Measurements from ENCODE around the gene ATP2B2.

DNA sequence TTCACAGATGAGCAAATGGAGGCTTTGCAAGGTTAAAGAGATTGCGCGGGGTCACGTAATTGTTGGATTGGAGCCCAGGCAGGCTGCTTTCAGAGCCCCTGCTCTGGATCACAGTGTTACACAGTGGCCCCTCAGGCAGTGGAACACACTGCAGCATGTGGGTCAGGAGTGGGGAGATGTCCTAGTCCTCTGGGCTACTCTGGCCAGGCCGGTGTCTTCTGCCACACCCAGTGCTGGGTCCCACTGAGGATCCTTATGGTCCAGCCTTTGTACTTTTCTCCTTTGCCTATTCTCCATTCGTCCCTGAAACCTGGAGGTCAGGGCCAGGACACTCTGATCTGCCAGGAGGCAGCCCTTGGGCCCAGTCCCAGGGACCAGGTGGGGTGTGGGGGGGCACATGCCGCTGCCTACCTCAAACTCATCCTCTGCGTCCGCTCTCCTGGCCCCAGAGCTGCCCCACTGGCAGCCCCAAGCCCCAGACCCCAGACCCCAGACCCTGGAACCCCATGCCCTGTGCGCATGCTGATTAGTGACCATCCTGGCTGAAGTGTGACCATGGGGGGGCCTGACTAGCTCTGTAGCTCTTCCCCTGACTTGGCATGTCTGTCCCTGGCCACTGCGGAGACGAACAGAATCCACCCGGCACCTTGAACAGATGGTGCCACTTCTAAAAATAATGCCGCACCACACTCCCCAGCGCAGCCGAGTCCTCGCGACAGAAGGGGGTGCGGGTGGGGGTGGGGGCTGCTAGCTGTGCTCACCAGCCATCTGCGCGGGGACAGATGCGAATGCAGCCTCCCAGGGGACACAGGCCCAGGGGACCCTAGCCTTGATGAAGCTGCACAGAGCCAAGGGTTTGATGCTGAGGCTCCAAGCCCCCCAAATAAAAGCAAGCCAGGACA, 41.6 kb downstream of the ATP2B2 start:
- TF ChIP-seq, protein P1, sequence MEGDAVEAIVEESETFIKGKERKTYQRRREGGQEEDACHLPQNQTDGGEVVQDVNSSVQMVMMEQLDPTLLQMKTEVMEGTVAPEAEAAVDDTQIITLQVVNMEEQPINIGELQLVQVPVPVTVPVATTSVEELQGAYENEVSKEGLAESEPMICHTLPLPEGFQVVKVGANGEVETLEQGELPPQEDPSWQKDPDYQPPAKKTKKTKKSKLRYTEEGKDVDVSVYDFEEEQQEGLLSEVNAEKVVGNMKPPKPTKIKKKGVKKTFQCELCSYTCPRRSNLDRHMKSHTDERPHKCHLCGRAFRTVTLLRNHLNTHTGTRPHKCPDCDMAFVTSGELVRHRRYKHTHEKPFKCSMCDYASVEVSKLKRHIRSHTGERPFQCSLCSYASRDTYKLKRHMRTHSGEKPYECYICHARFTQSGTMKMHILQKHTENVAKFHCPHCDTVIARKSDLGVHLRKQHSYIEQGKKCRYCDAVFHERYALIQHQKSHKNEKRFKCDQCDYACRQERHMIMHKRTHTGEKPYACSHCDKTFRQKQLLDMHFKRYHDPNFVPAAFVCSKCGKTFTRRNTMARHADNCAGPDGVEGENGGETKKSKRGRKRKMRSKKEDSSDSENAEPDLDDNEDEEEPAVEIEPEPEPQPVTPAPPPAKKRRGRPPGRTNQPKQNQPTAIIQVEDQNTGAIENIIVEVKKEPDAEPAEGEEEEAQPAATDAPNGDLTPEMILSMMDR (conservative IDR thresholded peaks at IDR 0.05; ENCODE audit: low read depth in 2 of 2) = no peak
- no peak for TF ChIP-seq EZH2 (IDR thresholded peaks at IDR 0.05; ENCODE audit: low read depth, unreplicated experiment)
- no peak for TF ChIP-seq EZH2phosphoT487 (IDR thresholded peaks at IDR 0.05; ENCODE audit: unreplicated experiment)
- no peak for TF ChIP-seq POLR2AphosphoS5 (IDR thresholded peaks at IDR 0.05; ENCODE audit: low read depth)
- TF ChIP-seq, protein P2, sequence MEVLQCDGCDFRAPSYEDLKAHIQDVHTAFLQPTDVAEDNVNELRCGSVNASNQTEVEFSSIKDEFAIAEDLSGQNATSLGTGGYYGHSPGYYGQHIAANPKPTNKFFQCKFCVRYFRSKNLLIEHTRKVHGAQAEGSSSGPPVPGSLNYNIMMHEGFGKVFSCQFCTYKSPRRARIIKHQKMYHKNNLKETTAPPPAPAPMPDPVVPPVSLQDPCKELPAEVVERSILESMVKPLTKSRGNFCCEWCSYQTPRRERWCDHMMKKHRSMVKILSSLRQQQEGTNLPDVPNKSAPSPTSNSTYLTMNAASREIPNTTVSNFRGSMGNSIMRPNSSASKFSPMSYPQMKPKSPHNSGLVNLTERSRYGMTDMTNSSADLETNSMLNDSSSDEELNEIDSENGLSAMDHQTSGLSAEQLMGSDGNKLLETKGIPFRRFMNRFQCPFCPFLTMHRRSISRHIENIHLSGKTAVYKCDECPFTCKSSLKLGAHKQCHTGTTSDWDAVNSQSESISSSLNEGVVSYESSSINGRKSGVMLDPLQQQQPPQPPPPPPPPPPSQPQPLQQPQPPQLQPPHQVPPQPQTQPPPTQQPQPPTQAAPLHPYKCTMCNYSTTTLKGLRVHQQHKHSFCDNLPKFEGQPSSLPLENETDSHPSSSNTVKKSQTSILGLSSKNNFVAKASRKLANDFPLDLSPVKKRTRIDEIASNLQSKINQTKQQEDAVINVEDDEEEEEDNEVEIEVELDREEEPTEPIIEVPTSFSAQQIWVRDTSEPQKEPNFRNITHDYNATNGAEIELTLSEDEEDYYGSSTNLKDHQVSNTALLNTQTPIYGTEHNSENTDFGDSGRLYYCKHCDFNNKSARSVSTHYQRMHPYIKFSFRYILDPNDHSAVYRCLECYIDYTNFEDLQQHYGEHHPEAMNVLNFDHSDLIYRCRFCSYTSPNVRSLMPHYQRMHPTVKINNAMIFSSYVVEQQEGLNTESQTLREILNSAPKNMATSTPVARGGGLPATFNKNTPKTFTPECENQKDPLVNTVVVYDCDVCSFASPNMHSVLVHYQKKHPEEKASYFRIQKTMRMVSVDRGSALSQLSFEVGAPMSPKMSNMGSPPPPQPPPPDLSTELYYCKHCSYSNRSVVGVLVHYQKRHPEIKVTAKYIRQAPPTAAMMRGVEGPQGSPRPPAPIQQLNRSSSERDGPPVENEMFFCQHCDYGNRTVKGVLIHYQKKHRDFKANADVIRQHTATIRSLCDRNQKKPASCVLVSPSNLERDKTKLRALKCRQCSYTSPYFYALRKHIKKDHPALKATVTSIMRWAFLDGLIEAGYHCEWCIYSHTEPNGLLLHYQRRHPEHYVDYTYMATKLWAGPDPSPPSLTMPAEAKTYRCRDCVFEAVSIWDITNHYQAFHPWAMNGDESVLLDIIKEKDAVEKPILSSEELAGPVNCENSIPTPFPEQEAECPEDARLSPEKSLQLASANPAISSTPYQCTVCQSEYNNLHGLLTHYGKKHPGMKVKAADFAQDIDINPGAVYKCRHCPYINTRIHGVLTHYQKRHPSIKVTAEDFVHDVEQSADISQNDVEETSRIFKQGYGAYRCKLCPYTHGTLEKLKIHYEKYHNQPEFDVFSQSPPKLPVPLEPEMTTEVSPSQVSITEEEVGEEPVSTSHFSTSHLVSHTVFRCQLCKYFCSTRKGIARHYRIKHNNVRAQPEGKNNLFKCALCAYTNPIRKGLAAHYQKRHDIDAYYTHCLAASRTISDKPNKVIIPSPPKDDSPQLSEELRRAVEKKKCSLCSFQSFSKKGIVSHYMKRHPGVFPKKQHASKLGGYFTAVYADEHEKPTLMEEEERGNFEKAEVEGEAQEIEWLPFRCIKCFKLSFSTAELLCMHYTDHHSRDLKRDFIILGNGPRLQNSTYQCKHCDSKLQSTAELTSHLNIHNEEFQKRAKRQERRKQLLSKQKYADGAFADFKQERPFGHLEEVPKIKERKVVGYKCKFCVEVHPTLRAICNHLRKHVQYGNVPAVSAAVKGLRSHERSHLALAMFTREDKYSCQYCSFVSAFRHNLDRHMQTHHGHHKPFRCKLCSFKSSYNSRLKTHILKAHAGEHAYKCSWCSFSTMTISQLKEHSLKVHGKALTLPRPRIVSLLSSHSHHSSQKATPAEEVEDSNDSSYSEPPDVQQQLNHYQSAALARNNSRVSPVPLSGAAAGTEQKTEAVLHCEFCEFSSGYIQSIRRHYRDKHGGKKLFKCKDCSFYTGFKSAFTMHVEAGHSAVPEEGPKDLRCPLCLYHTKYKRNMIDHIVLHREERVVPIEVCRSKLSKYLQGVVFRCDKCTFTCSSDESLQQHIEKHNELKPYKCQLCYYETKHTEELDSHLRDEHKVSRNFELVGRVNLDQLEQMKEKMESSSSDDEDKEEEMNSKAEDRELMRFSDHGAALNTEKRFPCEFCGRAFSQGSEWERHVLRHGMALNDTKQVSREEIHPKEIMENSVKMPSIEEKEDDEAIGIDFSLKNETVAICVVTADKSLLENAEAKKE (CRISPR knock-in tag; IDR thresholded peaks at IDR 0.05) = no peak

Data from GM23338 (cell line).